Vagina (tissue), 2 donors: ENCODE measurements around the gene FAM186B.

Source experiments
- POLR2A ChIP-seq, 2 donors: fragments of 450-650 bp; IDR thresholded peaks; one replicate each; pipeline ENCODE4 v1.6.1; 2017; ENCODE audit warnings: antibody characterized with exemption in 2 of 2, mild to moderate bottlenecking in 2 of 2, moderate library complexity in 2 of 2
- TF ChIP-seq, protein P1 (sequence below), 3 experiments: fragments of 450-650 bp in 2 of 3; fragments of 200-600 bp in 1 of 3; sonication (generic) in 1 of 3; IDR thresholded peaks; one replicate each; pipeline ENCODE4 v1.5.1; 2017 to 2019; ENCODE audit warnings: antibody characterized with exemption in 3 of 3, mild to moderate bottlenecking in 2 of 3, moderate library complexity in 2 of 3

DNA sequence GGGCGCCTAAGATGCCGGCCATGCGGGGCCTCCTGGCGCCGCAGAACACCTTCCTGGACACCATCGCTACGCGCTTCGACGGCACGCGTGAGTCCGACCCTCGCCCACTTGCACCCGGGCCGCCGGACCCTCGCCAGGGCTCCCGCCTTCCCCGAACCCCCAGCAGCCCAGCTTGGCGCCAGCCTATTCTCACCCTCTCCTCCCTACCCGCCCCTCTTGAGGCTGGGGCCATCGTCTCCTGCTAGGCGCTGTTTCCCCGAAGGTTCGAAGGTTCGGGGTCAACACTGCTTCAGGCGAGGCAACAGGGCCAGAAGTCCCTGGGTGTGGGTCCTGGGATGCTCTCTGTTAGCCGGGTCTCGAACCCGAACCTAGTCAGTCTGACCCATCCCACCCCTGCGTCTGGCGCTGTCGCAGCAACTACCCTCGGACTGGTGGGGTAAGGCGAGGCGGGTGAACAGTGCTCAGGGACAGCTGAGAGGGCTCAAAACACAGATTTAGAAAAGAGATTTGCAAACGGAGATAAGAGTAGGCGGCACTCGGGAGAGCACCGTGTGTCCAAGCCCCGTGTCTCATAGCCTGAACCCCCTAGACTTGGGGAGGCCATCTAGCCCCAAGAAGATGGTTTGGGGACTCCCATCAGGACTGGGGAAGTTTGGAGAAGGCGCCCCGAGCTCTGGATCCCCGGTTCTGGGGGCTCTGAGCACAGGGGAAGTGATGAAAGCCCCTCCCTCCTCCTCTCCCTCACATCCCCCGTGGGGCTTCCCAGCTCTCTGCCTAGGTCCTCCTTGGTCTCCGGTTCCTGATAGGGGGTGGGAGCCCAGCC, 65.8 kb downstream of the FAM186B start:
- TF ChIP-seq, protein P1, sequence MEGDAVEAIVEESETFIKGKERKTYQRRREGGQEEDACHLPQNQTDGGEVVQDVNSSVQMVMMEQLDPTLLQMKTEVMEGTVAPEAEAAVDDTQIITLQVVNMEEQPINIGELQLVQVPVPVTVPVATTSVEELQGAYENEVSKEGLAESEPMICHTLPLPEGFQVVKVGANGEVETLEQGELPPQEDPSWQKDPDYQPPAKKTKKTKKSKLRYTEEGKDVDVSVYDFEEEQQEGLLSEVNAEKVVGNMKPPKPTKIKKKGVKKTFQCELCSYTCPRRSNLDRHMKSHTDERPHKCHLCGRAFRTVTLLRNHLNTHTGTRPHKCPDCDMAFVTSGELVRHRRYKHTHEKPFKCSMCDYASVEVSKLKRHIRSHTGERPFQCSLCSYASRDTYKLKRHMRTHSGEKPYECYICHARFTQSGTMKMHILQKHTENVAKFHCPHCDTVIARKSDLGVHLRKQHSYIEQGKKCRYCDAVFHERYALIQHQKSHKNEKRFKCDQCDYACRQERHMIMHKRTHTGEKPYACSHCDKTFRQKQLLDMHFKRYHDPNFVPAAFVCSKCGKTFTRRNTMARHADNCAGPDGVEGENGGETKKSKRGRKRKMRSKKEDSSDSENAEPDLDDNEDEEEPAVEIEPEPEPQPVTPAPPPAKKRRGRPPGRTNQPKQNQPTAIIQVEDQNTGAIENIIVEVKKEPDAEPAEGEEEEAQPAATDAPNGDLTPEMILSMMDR (IDR thresholded peaks at IDR 0.05): no peak
- TF ChIP-seq POLR2A (IDR thresholded peaks at IDR 0.05): no peak
